ENCODE measurements around the gene SAMMSON.

SAMMSON gene

DNA sequence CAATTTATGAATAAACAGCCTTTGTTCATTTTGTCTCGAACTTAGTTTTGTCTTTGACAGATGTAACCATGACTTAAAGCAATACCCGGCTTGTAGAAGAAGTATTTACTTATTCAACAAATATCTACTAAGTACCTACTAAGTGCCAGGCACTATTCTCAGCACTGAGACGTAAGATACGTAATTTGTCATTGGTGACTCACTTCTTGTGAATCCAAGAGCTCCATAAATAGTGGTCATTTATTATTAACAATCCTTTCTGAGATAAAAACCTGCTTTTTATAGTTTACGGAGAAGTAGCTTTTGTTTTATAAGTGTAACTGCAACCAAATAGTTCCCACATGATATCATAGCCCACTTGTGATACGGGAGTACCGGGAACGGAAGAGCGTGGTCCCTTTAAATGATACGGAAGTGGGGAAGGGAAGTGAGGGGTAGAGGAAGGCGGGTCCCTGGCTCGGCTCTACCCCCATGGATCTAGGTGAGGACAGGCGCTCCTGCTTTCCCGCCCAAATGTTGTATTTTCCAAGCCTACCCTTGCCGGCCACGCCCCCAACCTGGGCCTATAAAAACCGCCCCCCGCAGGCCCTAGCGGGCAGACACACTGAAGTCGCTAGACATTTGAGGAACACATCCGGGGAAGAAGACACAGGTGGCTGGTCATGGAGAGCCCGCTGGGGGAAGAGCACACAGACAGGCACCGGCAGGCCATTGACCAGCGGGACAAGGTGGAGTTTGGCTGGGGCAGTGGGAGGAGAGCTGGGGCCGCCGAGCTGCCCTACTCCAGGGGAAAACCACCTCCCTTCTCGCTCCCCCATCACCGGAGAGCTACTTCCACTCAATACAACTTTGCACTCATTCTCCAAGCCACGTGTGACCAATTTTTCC, at the start of gene SAMMSON:
TSS of gene SAMMSON (plus strand) at position 594 of the 888 bp plus-strand sequence.
- H3K4me1 Mint-ChIP-seq (ENCODE audit: low read depth): peaks cover 21% of the 10 kb centered on the region

DNA sequence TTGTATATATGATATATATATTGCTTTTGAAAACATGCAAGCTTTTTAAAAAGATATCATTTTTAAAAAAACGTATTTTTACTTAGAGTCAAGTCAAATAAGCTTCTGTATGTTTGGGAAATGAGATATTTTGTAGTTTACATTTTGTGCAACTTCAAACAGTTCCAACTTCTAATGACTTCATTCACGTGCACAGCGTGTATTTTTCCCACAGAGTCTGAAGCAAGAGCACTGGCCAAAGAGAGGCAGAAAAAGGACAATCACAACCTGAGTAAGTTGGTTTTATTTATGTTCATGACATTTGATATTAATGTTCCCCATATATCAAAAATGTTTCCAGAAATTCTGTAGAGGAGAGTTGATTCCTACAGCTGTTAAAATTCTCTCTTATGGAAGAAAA, 47.9 kb upstream of the SAMMSON start:
- H3K9me3 Mint-ChIP-seq: no peaks in the 10 kb centered on the region
- H3K27me3 Mint-ChIP-seq: no peaks in the 10 kb centered on the region
- H3K36me3 Mint-ChIP-seq (ENCODE audit: low read depth): peaks cover 47% of the 10 kb centered on the region
- no peak overlapping the region for H3K27ac Mint-ChIP-seq
- no peak overlapping the region for H3K4me3 Mint-ChIP-seq
- intact Hi-C loops (cut with micrococcal nuclease): no loop called here
- H3K4me1 Mint-ChIP-seq (ENCODE audit: low read depth): no peaks in the 10 kb centered on the region

More for the DNA sequence above, at the start of gene SAMMSON:
- Mint-ChIP-seq H3K27ac (peak within 1 kb of the TSS; percentile 62), H3K4me3 (no peak within 1 kb of the TSS), H3K36me3 (ENCODE audit: low read depth) (no peaks in the 10 kb centered on the region), H3K27me3 (no peaks in the 10 kb centered on the region), H3K9me3 (peaks cover 7% of the 10 kb centered on the region)
- intact Hi-C loops (cut with micrococcal nuclease): no loop called here

DNA sequence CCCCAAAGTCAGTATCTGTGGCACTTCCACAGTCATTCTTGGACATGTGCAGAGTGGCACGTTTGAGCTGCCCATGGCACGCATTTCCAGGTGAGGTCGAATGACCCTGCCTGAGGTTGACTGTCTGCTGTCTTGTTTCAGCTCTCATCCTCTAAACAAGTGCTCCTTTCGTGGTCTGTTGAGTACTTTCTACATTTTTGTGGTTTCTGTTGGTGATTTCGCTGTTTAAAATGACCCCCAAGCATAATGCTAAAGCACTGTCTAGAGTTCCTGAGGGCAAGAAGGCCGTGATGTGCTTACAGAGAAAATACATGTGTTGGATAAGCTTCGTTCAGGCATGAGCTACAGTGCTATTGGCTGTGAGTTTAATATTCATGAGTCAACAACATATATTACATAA, 40.0 kb upstream of the SAMMSON start:
- intact Hi-C loops (cut with micrococcal nuclease): no loop called here
- Mint-ChIP-seq H3K27ac (no peak overlapping the region), H3K27me3 (no peaks in the 10 kb centered on the region)

DNA sequence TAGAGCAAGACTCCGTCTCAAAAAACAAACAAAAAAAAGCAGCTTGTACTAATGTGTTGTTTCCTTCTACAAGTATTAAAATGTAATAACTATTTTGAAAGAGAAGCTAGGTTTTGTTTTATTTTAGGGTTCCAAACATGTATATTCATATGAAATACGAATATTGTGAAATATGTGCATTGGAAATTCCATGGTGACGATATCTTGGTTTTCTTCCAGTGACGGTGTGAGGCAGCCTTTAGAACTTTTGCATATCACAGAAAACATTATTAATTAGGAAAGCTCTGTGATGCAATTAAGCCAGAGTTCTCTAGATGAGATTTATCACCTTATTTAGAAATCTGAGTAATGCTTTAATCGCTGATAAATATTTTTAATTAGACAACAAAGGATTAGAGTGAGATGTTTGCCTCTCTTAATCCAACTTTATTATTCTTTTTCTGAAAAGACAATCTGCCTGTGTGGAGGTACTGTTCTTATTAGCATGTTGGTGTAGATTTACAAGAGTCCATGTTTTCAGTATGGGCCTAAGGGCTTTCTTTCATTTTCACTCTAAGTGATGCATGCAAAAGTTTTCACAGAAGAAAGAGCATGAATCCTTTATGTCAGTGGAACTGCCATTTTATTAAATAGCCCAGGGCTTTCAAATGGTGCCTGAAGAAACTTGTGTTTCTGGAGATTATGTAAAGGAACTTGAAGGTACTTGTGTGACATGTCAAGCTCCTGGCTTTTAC, 37.7 kb upstream of the SAMMSON start:
- Mint-ChIP-seq H3K27ac (no peak overlapping the region), H3K36me3 (ENCODE audit: low read depth) (peaks cover 51% of the 10 kb centered on the region), H3K27me3 (no peaks in the 10 kb centered on the region), H3K4me3 (no peak overlapping the region), H3K4me1 (ENCODE audit: low read depth) (no peaks in the 10 kb centered on the region), H3K9me3 (no peaks in the 10 kb centered on the region)
- intact Hi-C loops (cut with micrococcal nuclease): no loop called here

More for the DNA sequence above, 40.0 kb upstream of the SAMMSON start:
- H3K4me3 Mint-ChIP-seq: no peak overlapping the region
- peaks cover 37% of the 10 kb centered on the region for H3K36me3 Mint-ChIP-seq (ENCODE audit: low read depth)
- H3K9me3 Mint-ChIP-seq: no peaks in the 10 kb centered on the region
- no peaks in the 10 kb centered on the region for H3K4me1 Mint-ChIP-seq (ENCODE audit: low read depth)

DNA sequence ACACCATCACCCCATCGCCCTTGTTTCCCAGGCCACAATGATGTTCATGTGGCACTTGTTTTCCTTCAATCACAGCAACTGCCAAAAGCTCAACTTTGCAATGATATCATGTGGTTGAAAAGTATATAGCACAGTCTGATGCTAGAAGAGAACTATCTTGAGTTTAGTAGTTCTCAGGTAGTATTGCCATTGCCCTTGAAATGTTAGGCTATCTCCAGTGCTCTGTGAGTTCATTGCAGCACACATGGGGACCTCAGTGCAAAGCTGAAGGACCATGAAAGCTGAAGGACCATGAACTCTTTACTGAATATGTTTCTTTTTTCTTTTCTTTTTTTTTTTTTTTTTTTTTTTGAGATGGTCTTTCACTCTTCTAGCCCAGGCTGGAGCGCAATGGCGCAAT, 35.9 kb upstream of the SAMMSON start:
- peaks cover 50% of the 10 kb centered on the region for H3K36me3 Mint-ChIP-seq (ENCODE audit: low read depth)
- H3K4me3 Mint-ChIP-seq: no peak overlapping the region
- no peaks in the 10 kb centered on the region for H3K9me3 Mint-ChIP-seq
- intact Hi-C loops (cut with micrococcal nuclease): no loop called here
- no peak overlapping the region for H3K27ac Mint-ChIP-seq
- no peaks in the 10 kb centered on the region for H3K27me3 Mint-ChIP-seq
- H3K4me1 Mint-ChIP-seq (ENCODE audit: low read depth): no peaks in the 10 kb centered on the region

DNA sequence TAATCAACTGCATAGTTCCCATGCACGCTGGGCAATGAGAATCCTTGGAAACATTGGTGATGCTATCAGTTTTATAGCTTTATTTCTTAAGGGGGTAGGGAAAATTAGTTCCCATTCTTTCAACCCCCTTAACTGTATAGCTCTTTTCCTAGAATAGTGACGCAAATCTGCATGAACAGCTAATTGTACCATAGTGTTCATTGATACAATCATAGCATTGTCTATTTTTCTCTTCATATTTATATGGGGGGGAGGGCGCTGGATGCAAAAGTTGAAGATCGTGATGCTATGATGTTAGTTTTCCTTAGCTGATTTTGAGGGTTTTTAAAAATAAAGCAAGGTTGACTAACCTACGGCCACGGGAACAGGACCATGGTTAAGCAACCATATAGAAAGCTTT, 32.4 kb upstream of the SAMMSON start:
- Mint-ChIP-seq H3K9me3 (no peaks in the 10 kb centered on the region), H3K36me3 (ENCODE audit: low read depth) (peaks cover 29% of the 10 kb centered on the region), H3K4me1 (ENCODE audit: low read depth) (peaks cover 9% of the 10 kb centered on the region), H3K4me3 (no peak overlapping the region), H3K27ac (no peak overlapping the region), H3K27me3 (no peaks in the 10 kb centered on the region)
- intact Hi-C loops (cut with micrococcal nuclease): no loop called here

DNA sequence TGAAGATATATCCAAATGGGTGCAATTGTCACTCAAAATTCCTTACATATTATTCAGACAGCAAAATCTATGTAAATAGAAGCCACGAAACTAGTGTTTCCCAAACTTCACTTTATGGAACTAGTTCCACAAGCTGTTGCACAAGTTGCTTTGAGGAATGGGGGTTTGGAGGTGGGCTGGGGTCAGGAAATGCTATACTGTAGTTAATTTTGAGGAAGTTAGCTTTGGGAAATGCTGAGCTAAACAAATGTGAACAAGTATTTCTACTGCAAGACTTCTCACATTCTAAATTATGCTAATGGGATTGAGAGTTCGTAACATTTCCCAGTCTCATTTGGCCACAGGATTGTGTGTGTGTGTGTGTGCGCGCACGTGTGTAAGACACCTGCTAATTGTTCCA, 28.7 kb upstream of the SAMMSON start:
- no peaks in the 10 kb centered on the region for H3K9me3 Mint-ChIP-seq
- H3K4me1 Mint-ChIP-seq (ENCODE audit: low read depth): peaks cover 9% of the 10 kb centered on the region
- H3K27ac Mint-ChIP-seq: no peak overlapping the region
- no peak overlapping the region for H3K4me3 Mint-ChIP-seq
- peaks cover 10% of the 10 kb centered on the region for H3K36me3 Mint-ChIP-seq (ENCODE audit: low read depth)
- intact Hi-C loops (cut with micrococcal nuclease): no loop called here
- peaks cover 3% of the 10 kb centered on the region for H3K27me3 Mint-ChIP-seq

DNA sequence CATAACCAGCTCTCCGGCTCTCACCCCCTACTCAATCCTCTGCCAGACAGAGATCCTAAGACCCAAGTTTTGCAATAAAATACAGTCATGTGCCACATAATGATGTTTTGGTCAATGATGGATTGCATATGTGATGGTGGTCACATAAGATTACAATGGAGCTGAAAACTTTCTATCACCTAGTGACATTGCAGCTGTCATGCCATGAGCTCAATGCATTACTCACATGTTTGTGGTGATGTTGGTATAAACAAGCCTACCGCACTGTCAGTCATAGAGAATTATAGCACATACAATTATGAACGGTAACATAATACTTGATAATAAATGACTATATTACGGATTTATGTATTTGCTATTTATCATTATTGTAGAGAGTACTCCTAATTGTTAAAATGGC, 26.9 kb upstream of the SAMMSON start:
- Mint-ChIP-seq H3K4me3 (no peak overlapping the region), H3K27me3 (peaks cover 3% of the 10 kb centered on the region), H3K4me1 (ENCODE audit: low read depth) (peaks cover 9% of the 10 kb centered on the region), H3K27ac (no peak overlapping the region), H3K9me3 (peaks cover 7% of the 10 kb centered on the region), H3K36me3 (ENCODE audit: low read depth) (no peaks in the 10 kb centered on the region)
- intact Hi-C loops (cut with micrococcal nuclease): no loop called here

DNA sequence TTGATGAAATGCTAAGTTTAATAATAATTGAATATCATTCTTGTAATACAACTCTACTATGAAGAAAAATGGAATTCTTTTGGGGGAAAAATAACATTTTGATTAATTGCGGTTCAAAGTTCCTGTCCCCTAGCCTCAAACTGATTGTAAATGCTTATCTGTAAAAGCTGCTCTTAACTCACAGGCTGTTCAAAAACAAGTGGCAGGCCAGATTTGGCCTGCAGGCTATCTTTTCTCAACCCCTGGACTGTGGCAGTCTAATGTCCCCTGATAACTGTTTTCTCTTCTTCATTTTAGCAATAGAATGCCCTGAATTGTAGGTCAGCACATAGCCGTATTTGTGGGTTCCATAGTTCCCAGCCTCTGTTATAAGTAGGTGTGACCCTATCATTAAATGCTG, 23.5 kb upstream of the SAMMSON start:
- intact Hi-C loops (cut with micrococcal nuclease): no loop called here
- H3K4me1 Mint-ChIP-seq (ENCODE audit: low read depth): peaks cover under 1% of the 10 kb centered on the region

DNA sequence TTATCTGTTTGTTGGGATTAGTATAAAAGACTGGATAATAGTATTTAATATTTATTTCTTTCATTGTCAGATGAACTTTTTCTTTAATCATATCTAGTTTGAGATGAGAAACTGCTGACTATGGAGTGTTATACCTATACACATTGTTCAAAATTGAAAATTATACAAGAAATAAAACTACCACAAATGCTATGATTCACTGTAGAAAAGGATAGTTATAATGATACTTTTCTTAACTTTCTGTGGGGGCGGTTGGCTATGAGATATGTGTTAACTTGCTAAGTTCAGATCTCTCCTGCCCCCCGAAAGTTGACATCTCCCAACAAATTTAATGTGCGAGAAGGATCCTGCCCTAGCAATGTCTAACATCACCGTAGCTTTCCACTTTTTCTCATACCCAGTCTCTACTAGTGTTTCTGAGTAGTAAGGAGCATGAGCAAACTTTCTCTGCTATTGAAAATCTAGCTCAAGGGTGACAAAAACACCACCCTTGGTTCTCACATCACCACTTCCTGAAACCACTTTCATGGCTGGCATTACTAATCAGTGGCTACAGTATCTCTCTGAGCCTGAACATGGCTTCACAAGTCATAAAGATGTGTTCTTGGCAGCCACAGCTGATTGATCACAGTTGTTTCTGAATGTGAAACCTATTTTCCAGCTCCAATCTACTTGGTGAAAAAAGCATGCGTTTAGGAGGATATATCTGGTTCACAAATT, 15.8 kb upstream of the SAMMSON start:
- H3K9me3 Mint-ChIP-seq: peaks cover 22% of the 10 kb centered on the region
- no peak overlapping the region for H3K27ac Mint-ChIP-seq
- H3K36me3 Mint-ChIP-seq (ENCODE audit: low read depth): no peaks in the 10 kb centered on the region
- no peak overlapping the region for H3K4me3 Mint-ChIP-seq
- intact Hi-C loops (cut with micrococcal nuclease): no loop called here
- peaks cover 23% of the 10 kb centered on the region for H3K4me1 Mint-ChIP-seq (ENCODE audit: low read depth)
- H3K27me3 Mint-ChIP-seq: no peaks in the 10 kb centered on the region

More for the DNA sequence above, 23.5 kb upstream of the SAMMSON start:
- Mint-ChIP-seq H3K9me3 (peaks cover 39% of the 10 kb centered on the region), H3K36me3 (ENCODE audit: low read depth) (no peaks in the 10 kb centered on the region), H3K4me3 (no peak overlapping the region), H3K27me3 (peaks cover 3% of the 10 kb centered on the region), H3K27ac (no peak overlapping the region)

DNA sequence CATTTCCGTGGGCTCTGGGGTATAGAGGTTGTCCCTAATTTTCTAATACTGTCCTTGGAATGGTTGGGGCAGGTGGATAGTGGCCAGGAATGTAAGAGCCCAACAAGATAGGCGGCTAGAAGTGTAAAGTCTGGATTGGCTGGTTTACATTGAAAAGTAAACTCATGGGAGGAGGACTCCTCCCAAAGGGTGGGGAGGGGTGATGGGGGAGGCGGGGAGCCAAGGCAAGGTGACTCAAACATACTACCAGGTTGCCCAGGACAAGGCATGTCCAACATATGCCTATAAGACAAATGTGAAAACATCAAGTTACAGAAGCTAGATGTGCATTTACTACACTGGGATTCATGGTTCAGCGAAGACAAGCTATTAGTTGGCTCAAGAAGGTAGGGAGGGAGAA, 14.3 kb upstream of the SAMMSON start:
- Mint-ChIP-seq H3K4me3 (no peak overlapping the region), H3K36me3 (ENCODE audit: low read depth) (no peaks in the 10 kb centered on the region), H3K4me1 (ENCODE audit: low read depth) (peaks cover 23% of the 10 kb centered on the region), H3K27ac (no peak overlapping the region), H3K27me3 (no peaks in the 10 kb centered on the region), H3K9me3 (peaks cover 6% of the 10 kb centered on the region)
- intact Hi-C loops (cut with micrococcal nuclease): no loop called here

DNA sequence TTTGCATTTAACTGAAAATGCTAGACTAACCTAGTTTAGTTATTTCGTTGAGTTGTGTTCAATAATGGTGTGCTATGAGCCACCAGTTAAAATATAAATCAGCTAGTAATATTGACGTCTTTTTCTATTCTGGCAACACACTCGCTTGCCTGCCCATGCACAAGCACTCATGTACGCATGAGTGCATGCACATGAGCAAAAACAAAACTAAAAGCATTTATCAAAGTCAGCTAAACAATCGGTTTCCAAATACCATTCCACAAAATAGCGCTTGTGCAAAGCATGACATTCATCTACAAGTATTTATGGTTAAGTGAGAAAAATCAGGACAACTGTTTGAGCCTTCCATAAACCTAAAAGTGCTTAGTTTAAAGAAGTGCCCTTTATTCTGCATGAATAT, 13.1 kb upstream of the SAMMSON start:
- Mint-ChIP-seq H3K27me3 (no peaks in the 10 kb centered on the region), H3K4me3 (no peak overlapping the region), H3K36me3 (ENCODE audit: low read depth) (no peaks in the 10 kb centered on the region), H3K4me1 (ENCODE audit: low read depth) (peaks cover 23% of the 10 kb centered on the region), H3K27ac (no peak overlapping the region), H3K9me3 (no peaks in the 10 kb centered on the region)
- intact Hi-C loops (cut with micrococcal nuclease): no loop called here

DNA sequence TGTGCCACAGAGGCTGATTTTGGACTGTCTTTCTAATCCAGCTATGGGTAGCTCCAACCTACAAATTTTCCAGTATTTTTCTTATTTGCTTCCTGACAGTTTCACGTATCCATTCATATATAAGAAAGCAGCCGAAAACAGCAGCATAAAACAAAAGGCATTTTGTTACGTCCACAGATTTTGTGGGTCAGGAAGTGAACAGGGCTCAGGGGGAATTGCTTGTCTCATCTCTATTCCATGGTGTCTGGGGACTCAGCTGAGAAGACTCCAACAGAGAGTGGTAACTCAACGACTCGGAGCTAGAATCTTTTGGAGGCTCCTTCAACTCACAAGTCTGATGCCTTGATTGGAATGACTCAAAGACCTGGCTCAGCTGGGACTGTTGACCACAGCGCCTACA, 11.7 kb upstream of the SAMMSON start:
- intact Hi-C loops (cut with micrococcal nuclease): no loop called here
- Mint-ChIP-seq H3K9me3 (no peaks in the 10 kb centered on the region), H3K4me1 (ENCODE audit: low read depth) (peaks cover 15% of the 10 kb centered on the region), H3K27ac (no peak overlapping the region), H3K4me3 (no peak overlapping the region), H3K27me3 (no peaks in the 10 kb centered on the region), H3K36me3 (ENCODE audit: low read depth) (no peaks in the 10 kb centered on the region)

DNA sequence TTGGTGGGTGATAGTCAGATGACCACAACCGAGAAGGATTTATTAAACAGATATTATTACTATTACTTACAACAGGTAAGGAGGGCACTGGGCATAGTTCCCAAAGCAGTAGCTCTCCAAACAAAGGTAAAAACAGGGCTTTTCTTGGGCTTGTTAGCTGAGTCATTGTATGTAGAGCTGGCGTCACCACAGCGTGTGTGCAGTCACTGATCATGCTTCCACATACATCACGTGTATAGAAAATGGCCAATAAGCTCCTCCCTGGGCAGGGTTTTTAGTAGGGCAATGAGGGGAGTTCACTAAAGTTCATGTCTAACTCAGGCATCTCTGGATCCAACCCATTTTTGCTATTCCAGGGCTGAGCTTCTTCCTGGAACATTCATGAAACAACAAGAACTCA, 5.8 kb upstream of the SAMMSON start:
- no peaks in the 10 kb centered on the region for H3K9me3 Mint-ChIP-seq
- H3K4me1 Mint-ChIP-seq (ENCODE audit: low read depth): peaks cover 21% of the 10 kb centered on the region
- no peaks in the 10 kb centered on the region for H3K27me3 Mint-ChIP-seq
- no peak overlapping the region for H3K4me3 Mint-ChIP-seq
- no peak overlapping the region for H3K27ac Mint-ChIP-seq
- intact Hi-C loops (cut with micrococcal nuclease): no loop called here
- H3K36me3 Mint-ChIP-seq (ENCODE audit: low read depth): no peaks in the 10 kb centered on the region
